GDM1 (cell line): ENCODE results near the gene FHL2.
A peak's percentile ranks its signal among the peaks of the same experiment; 100 is the strongest.
"Not testable (repeated sequence)": the region's sequence is repeated elsewhere in the genome, so short reads cannot be mapped to it uniquely, and the experiment has no call there.

Experiments used
- DNase-seq: peaks from one replicate; lab custom pipeline; 2025; lab: John Stamatoyannopoulos, UW

Gene FHL2

DNA sequence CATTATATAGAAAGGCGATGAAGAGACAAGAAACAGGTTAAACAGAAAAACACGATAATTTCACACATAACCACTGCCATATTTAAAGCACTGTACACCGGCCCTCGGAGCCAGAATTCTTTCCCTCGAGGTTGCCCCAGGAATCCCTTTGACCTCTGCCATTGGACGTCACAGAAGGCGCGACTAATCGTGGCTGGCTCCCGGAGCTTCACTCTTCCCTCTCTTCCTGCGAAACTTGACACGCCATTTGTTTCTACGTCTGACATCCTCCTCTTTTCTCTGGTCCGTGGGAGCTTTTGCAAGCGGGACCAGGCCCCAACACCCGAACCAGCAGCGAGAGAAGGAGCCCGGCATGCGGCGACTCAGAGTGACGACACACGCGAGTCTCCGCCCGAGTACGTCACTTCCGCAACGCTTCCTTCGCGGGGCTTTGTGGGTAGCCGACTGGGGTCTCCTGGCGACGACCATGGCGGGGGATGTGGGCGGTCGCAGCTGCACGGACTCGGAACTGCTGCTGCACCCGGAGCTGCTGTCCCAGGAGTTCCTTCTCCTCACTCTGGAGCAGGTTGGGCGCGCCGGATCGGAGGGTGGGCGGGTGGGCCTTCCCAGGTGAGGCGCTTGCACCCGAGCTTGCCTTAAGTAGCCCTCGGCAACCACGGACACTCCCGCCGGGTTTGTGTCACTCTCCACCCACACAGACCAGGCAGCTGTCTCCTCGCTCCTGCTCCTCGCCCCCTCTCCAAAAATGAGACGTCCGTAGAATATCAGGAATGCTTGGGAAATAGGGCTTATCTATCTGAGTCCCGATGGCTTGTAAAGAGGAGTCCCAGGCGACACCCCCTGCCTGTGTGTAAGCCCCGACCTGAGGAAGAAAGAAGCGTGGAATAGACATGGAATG lies 61.5 kb downstream of the FHL2 start, which contains the start of gene C2orf49:
TSS of gene C2orf49 (plus strand) at position 419 of the 898 bp plus-strand sequence. CDS start at position 467, 48 bp downstream.
- peak; percentile 83 for DNase-seq

DNA sequence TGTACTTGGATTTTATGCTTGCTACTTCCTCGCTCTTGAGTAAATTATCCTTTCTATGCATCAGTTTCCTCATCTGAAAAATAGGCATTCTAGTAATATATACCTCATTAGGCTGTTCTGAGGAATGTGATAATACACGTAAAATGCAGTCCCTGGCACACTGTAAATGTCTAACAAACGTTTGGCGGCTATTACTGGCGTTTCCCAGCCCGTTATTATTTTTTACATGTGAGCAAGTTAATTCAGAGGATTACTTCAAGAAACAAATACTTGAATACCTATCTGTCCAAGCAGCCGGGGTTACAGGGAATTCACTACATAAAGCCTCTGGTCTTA lies 62.1 kb downstream of the FHL2 start:
- no peak for DNase-seq

DNA sequence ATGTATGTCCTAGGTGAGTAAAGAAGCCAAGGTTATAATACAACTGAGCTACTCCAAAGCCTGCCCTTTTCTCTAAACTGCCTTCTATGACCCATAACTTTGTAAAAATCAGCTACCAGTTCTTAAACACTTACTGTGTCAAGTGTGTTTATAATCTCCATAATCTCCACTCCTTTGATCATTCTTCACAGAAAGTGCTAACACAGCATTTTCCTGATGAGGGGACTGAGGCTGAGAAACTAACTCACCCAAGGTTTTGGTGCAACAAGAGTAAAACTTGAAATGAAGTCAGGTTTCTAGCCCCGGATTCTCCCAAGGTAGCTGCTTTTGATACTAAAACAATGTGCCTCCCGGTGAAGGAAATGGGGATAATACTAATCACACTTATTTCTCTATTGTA lies 63.4 kb downstream of the FHL2 start:
- no peak for DNase-seq

DNA sequence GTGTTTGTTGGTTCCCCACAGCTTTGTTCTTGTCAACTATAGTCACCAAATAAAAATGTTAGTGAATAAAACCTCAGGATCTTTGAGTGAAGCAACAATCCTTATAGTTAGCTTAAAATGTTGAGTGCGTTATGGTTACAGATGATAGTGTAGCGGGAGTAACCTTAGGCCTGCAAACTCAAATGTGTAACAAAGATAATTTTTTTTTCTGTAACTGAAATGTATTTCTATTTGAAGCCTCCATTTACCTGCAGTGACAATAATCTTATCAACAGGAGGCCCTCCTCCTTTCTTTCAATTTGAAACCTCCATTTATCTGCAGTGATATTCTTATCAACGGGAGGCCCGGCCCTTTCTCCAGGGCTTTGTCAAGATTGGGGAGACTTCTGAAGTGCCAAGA lies 64.6 kb downstream of the FHL2 start:
- no peak for DNase-seq

DNA sequence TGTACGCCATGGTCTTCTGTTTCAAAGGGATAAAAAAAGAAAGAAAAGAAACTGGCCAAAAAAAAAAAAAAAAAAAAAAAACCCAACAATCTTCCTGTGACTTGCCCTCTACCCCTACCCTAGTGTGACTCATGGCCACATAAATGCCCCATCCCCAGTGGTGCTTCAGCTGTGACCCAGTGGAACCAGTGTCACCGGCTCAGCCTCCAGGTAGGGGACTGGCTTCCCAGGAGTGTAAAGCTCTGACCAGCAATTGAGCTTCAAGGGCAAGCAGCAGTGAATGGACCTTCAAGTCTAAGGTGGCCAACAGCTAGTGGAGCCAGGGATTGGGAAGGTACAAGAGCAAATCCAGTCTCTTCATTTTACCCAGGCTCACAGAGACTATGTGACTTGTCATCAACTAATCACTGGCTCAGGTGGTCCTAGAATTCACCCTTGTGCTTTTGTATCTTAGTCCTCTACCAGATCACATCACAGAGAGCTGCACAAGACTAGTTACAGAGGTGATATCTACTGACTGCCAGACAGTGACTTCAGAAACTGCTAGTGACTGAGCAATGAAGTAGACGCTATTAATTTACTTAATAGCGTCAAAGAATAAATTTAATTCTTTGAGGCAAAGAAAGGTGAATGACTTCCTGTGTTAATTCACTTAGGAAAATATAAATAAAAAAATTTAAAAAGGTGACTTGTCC lies 68.0 kb downstream of the FHL2 start:
- no peak for DNase-seq

DNA sequence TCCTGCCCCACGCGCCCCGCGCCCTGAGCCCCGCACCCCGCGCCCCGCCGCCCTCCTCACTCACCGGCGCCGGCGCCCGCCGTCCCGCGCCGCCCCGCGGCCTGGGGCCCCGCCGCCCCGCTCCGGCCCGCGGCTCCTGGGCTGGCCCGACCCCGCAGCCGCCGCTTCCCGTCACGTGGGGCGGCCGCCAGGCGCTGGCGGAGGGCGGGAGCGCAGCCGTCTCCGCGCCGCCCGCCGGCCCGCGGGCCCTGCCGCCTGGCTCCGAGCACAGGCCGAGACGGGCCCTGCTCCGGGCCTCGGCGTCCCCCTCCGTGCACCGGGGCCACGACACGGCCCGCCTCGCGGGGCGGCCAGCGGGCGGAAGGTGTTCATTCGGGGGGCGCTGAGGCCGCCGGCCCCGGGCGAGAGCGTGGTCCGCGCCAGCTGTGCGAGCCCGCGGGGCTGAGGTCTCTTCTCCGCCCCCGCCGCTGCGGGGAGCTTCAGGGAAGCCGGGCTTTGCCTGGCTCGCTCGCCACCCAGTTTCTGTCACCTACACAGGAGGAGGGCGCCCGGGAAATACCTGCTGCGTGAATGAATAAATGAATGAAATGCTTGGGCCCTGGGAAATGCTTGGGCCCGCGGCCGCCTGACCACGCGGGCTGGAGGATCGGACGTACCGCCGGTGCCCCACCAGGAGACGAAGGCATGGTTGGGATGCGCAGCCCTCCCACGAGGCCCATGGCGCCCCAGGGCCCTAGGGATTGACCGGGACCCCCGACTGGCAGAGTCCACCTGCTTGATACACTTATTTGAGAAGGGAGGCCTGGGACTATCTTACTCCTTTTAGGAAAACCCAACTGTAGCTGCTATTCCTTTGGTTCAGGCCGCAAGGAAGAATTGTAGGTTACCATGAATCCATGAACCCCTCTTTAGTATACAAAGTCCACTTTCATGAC lies 69.0 kb downstream of the FHL2 start, which contains the start of gene TGFBRAP1:
TSS of gene TGFBRAP1 (minus strand) at position 175 of the 935 bp plus-strand sequence. CDS start 21,434 bp downstream, outside the sequence.
- peak; percentile 42 for DNase-seq

DNA sequence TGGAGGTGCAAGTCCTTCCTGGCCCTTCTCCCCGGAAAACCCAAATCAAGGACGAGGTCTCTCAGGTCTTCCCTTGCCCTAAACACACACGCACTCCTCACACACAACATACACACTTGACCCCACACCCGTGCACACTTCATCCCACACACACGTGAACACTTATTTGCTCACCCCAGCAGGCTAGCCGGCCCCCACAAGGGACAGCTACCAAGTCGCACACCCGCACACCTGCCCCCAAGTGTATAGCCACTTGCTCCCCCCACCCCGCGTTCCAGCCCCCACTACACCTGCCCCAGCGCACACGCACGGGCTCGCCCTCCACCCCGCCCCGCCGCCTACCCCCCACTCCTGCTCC lies 69.7 kb downstream of the FHL2 start:
- DNase-seq: no peak

DNA sequence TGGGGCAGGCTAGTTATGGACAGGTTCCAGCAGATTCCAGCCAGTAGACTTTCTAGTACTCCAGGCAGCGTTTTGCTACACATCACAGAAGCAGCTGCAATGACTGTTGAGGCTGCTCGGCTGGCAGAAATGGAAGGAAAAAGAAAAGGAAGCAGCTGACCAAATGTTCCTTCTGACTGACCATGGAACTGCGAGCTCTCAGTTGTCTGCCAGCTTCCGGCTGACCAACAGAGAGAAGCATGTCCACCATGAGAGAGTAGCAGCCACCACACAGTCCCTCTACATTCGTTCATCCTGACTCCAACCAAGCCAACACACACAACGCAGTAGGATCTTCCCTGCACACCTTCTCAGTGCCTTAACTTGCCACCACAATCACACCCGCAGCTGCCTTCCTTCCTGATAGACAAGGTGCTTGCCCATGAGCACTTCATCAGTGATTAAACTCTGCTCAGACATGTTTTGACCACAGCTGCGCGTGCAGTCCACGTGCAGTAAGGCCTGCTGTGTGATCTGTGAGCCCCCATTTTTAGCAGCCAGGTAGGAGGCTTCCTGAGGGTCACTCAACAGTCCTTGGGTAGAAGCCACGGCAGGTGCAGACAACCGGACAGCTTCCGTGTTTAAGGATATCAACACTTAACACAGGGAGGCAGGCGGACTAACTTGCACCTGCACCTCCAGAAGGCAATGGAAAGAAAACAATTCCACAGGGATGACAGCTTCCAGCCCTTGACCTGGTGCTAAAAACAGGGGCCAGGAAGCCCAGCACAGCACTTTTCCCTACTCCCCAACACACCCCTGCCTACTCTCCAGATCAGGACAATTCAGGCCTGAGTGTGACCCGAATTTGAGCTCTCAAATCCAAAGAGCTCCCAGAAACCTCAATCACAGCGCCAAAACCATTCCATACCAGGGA lies 70.3 kb downstream of the FHL2 start:
- DNase-seq: peak; percentile 28

DNA sequence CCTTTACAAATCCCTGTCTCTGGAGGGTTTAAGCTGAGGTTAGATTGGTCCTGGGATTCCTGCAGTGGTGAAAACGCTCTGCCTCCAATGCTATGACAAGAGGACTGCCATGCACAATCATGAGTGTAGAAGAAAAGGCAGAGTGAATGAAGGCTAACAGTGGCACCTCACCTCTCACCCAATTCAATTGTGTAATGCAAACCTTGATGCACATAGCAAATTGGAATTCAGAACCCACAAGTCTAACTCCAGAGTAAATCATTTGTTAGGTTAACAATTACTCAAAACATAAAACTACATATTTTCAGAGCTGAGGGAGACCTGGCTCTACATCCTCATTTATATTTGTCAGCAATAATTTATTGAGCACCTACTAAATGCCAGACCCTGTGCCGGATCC lies 71.2 kb downstream of the FHL2 start:
- no peak for DNase-seq

DNA sequence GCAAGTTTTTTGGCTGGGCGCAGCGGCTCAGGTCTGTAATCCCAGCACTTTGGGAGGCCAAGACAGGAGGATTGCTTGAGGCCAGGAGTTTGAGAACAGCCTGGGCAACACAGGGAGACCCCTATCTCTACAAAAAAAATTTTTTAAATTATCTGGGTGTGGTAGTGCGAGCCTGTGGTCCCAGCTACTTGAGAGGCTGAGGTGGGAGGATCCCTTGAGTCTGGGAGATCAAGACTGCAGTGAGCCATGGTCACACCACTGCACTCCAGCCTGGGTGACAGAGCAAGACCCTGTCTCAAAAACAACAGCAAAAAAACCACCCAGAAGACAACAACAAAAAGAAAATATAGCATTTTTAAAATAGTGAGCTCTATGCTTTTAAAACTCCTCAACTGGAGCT lies 71.6 kb downstream of the FHL2 start:
- DNase-seq: not testable (repeated sequence)

DNA sequence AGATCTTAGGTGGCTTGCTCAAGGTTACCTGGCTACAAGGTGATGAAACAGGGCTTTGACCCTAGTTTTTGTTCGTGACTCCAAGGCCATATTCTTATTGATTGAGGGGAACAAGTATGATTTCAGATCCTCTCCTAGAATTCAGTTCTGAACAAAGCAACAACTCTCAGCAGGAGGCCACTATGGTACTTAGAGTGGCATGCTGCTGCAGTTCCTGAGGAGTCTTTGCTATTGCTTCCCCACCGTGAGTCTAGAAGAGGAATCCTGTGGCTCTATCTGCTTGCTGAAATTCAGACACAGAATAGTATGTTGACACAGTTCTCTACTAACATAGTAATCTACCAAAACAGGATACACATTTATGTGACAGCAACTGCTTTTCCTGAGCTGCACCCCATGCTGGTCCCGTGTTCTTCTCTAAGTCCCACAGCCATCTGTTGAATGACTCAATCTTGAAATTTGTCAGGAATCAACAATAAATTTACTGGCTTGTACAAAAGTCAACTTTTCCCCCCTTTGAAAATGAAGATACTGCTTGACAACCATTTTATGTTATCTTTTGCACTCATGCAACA lies 73.4 kb downstream of the FHL2 start:
- peak; percentile 70 for DNase-seq

DNA sequence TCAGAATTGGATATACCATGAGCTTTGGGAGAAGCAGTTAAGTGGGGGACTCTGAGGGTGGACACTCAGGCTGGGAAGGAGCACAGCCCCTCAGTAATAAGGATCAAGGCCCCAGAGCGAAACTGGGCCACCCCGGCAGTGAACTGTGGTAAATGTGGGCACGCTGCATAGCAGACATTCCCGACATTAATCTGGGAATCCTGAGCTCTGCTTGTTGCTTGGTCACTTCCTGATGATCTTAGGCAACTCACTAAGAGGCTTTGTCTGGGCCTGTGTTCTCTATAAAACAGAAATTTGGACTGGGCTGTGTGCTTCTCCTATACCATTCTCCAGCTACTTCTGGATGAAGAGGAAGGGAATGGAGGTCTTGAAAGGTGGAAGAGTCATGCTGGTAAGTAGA lies 74.1 kb downstream of the FHL2 start:
- no peak for DNase-seq

DNA sequence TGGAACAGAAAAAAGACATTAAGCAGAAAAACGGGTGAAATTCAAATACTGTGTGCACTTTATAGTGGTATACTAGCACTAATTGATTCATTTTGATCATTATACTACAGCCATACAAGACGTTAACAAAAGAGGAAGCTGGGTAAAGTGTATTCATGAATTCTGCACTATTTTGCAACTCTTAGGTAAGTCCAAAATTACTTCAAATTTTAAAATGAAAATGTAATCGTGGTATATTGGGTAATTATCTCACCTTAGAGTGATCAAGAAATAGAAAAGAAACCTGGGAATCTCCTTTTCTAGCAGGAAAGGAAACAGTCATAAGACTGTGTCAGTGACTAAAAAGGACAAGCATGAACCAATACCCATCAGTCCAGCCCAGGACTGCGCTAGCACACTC lies 74.8 kb downstream of the FHL2 start:
- no peak for DNase-seq

DNA sequence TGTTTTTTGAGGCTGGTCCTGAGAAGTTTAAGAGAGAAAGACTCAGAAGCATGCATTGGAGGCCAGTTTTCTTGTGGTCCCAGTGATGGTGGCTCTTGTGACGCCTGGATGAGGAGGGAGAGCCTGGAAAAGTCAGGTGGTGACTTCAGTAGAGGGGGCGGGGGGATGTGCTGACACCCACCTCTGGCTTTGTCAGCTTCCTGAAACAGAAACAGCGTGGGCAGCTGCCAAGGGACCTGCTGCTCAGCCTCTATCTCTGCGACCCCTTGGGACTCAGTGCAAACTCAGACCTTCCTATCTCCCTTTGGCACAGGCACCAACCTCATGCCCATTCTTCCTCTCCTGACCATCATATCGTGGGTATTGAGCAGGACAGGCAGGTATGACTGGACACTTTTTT lies 75.7 kb downstream of the FHL2 start:
- no peak for DNase-seq

DNA sequence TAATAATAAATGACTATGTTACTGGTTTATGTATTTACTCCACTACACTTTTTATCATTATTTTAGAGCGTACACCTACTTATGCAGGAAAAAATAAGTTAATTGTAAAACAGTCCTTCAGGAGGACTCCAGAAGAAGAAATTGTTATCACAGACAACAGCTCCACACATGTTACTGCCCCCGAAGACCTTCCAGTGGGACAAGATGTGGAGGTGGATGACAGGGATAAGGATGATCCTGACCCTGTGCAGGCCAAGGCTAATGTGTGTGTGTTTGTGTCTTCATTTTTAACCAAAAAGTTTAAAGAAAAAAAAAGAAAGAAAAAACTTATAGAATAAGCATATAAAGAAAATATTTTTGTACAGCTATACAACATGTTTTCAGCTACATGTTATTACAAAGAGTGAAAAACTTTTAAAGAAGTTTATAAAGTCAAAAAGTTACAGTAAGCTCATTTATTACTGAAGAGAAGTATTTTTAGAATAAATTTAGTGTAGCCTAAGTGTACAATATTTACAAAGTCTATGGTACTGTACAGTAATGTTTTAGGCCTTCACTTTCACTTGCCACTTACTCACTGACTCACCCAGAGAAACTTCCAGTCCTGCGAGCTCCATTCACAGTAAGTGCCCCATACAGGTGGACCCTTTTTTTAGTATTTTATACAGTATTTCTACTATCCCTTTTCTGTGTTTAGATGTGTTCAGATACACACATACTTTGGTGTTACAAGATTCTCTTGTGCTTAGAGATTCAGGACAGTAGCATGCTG lies 76.8 kb downstream of the FHL2 start:
- DNase-seq: no peak

DNA sequence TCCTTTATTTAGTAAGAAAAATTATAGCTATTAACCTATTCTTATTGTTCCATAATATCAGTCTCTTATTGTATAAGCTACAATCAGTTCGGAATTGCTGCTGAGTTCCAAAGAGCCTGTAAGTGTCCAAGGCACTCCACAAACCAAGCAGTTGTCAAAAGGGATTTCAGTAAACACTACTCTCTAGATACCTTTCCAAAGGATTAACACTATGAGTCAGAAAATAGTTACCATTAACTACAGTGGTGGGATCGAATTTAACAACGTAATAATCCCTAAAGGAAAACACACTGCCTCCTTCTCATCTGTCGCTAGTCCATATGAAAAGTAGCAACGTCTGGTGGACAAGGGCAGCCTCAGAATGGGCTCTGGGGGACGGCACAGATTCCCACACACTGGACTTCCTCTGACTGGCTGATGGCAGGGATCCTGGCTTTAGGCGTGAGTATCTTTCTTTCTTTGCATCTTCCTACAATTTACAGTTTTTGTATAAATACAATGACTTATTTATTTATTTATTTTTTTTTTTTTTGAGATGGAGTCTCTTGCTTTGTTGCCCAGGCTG lies 78.1 kb downstream of the FHL2 start:
- no peak for DNase-seq

DNA sequence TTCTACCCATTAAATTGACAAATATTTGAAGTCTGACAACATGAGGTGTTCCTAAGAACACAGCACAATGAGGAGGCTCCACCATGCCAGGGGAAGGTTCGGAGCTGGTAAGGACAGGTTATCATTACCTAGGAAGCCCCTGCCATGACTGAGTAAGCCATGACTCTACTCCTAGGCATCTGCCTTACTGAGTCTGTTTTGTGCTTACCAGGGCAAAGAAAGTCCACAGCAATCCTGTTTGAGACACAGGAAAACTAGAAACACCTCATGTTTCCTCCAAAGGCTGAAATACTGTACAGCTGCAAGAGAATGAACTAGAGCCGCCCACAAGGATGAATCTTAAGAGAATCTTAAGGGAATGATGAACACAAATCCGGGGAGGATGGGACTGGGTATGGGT lies 80.9 kb downstream of the FHL2 start:
- no peak for DNase-seq

DNA sequence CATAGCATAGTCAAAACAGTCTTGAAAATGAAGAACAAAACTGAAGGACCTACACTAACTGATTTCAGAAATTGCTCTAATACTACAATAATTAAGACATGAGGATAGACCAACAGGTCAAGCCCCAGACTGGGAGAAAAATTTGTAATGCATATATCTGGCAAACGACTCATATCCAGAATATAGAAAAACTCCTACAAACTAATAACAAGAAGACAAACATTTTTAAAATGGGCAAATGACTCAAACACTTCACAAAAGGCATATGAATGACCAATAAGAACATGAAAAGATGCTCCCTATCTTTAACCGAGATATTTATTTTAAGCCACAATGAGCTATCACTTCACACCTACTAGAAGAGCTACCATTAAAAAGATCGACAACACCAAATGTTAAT lies 83.5 kb downstream of the FHL2 start:
- no peak for DNase-seq

DNA sequence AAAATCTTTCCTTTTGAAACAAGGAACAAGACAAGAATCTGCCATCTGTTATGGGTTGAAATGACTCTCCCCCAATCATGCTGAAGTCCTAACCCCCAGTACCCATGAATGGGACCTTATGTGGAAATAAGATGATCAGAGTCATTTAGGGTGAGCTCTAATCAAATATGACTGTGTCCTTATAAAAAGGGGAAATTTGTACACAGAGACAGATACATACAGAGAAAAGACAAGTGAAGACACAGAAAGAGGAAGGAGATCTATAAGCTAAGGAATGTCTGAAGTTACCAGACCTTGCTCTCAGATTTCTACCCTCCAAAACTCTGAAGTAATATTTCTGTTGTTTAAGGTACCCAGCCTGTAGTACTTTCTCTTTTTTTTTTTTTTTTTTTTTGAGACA lies 85.0 kb downstream of the FHL2 start:
- no peak for DNase-seq
